ENCODE results near the gene TTC9B.

- TF ChIP-seq CTCF (IDR thresholded peaks at IDR 0.05) (no peak), POLR2A (IDR thresholded peaks at IDR 0.05) (no peak)
Observed at GRCh38 chr19:40256512-40256911, 38.3 kb upstream of the TTC9B start.

Measured in heart left ventricle (tissue), 13 donors.